Measurements from ENCODE around the gene IL34. TPM values are rescaled to one million over a fixed set of nuclear protein-coding genes. Genes with fewer than 3 reads are reported as not detected.

Gene IL34
- total RNA-seq, 1 donor from 2014 or later: not detected

DNA sequence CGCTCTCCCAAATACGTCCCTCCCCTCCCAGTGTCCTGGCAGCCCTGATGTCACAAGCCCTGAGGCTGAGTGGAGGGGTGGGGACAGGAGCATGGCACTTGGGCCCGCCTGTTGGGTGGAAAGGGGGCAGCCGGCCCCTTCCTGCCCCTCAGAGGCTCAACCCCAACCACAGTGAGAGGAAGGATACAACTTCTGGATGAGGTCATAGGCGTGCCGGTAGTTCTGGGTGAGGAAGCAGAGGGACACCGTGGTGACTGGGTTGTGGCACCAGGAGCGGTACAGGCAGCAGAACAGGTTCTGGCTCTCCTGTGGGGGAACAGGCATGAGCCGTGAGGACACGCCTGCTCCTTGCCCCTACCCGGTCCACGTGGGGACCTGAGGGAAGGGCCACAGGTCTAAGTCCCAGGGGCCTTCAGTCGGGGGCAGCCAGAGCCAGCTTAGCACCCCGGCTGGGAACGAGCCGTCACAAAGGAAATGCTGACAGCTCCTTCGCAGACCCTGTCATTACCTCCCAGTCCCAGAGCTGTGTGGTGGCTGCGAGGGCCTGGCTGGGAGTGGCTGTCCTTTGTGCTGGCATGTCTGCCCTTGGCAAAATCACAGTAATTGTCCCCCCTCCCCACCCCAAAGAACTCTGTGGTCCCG lies 50.7 kb downstream of the IL34 start:
- DNase-seq (ENCODE audit: low spot score): no peak
- no peak overlapping the region for H3K4me3 Mint-ChIP-seq
- H3K9me3 Mint-ChIP-seq: no peaks in the 10 kb centered on the region
- no peaks in the 10 kb centered on the region for H3K9me3 ChIP-seq (ENCODE audit: low read depth)
- H3K27ac ChIP-seq: no peak overlapping the region
- no peak overlapping the region for H3K27ac Mint-ChIP-seq
- H2AFZ ChIP-seq (replicated peaks): no peak overlapping the region
- H3K4me1 Mint-ChIP-seq: peaks cover 39% of the 10 kb centered on the region
- peaks cover 11% of the 10 kb centered on the region for H3F3A ChIP-seq (ENCODE audit: low read depth)
- H3K36me3 Mint-ChIP-seq: peaks cover 3% of the 10 kb centered on the region
- H3K4me2 ChIP-seq: no peak overlapping the region
- no peak for TF ChIP-seq EZH2phosphoT487 (IDR thresholded peaks at IDR 0.05)
- no peak for TF ChIP-seq EZH2 (IDR thresholded peaks at IDR 0.05)
- TF ChIP-seq, protein P1, sequence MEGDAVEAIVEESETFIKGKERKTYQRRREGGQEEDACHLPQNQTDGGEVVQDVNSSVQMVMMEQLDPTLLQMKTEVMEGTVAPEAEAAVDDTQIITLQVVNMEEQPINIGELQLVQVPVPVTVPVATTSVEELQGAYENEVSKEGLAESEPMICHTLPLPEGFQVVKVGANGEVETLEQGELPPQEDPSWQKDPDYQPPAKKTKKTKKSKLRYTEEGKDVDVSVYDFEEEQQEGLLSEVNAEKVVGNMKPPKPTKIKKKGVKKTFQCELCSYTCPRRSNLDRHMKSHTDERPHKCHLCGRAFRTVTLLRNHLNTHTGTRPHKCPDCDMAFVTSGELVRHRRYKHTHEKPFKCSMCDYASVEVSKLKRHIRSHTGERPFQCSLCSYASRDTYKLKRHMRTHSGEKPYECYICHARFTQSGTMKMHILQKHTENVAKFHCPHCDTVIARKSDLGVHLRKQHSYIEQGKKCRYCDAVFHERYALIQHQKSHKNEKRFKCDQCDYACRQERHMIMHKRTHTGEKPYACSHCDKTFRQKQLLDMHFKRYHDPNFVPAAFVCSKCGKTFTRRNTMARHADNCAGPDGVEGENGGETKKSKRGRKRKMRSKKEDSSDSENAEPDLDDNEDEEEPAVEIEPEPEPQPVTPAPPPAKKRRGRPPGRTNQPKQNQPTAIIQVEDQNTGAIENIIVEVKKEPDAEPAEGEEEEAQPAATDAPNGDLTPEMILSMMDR (IDR thresholded peaks at IDR 0.05): no peak
- H3K79me2 ChIP-seq (ENCODE audit: low read depth): no peaks in the 10 kb centered on the region
- no peak overlapping the region for H3K4me3 ChIP-seq
- H4K20me1 ChIP-seq (ENCODE audit: low read depth): peaks cover 3% of the 10 kb centered on the region
- peaks cover 6% of the 10 kb centered on the region for H3K27me3 Mint-ChIP-seq (ENCODE audit: insufficient read depth, low read depth)
- H3K4me1 ChIP-seq: peaks cover 30% of the 10 kb centered on the region
- no peak overlapping the region for H3K9ac ChIP-seq
- H3K27me3 ChIP-seq: no peaks in the 10 kb centered on the region
- no peaks in the 10 kb centered on the region for H3K36me3 ChIP-seq

DNA sequence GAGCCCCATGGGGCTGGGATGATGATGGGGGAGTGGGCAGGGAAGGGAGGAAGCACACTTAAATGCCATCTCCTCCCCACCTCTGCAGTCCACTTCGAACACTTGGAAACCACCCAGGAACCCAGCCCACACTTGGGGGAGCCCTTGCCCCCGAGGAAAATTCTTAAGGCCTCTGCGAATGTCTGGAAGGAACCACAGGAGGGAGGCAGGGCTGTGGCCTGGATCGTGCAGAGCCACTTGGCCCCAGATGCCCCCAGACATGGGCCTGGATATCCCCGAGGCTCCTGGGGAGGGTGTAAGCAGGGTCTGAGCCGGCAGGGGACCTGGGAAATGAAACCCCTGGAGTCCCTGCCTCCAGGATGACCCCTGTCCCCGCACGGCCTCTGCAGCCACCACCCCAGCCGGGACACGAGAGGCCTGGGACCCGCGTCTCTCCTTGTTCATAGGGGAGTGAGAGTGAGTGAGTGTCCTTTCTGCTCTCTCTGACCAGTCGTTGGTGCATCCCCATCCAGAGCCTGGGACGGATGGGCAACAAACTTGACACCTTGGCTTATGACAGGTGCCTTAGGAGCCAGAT lies 51.3 kb downstream of the IL34 start:
- peaks cover 6% of the 10 kb centered on the region for H3K27me3 Mint-ChIP-seq (ENCODE audit: insufficient read depth, low read depth)

DNA sequence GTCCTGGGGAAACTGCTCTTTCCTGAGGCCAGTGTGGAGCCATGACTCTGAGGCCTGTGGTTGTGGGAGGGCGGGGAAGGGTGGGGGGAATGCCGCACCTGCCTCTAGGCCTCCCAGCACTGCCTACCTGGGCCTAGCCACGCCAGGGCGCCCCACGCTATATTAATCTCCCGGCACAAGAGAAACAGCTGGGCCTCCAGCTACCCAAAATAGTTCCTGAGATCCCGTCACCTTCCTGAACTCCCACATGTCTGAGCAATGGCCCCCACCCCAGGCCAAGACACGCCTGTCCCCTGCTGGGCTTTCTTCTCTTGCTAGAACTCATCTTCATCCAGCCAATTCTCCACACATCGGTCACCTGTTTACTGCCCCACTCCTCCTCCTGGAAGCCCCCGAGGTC lies 52.5 kb downstream of the IL34 start:
- H3K4me1 ChIP-seq: peaks cover 22% of the 10 kb centered on the region
- H3K27ac Mint-ChIP-seq: no peak overlapping the region

More for the DNA sequence above, 51.3 kb downstream of the IL34 start:
- H3F3A ChIP-seq (ENCODE audit: low read depth): peaks cover 11% of the 10 kb centered on the region
- Mint-ChIP-seq H3K9me3 (no peaks in the 10 kb centered on the region), H3K27ac (no peak overlapping the region), H3K4me1 (peaks cover 40% of the 10 kb centered on the region), H3K36me3 (peaks cover 3% of the 10 kb centered on the region), H3K4me3 (no peak overlapping the region)
- H3K9ac ChIP-seq: no peak overlapping the region
- H3K27me3 ChIP-seq: no peaks in the 10 kb centered on the region
- no peak overlapping the region for H3K4me3 ChIP-seq
- peaks cover 30% of the 10 kb centered on the region for H3K4me1 ChIP-seq
- TF ChIP-seq EZH2phosphoT487 (IDR thresholded peaks at IDR 0.05): no peak
- TF ChIP-seq, protein P1 (IDR thresholded peaks at IDR 0.05): no peak
- TF ChIP-seq EZH2 (IDR thresholded peaks at IDR 0.05): no peak
- no peaks in the 10 kb centered on the region for H3K36me3 ChIP-seq
- no peak overlapping the region for H2AFZ ChIP-seq (replicated peaks)
- H3K9me3 ChIP-seq (ENCODE audit: low read depth): no peaks in the 10 kb centered on the region
- no peak for DNase-seq (ENCODE audit: low spot score)
- H3K79me2 ChIP-seq (ENCODE audit: low read depth): no peaks in the 10 kb centered on the region
- peaks cover 7% of the 10 kb centered on the region for H4K20me1 ChIP-seq (ENCODE audit: low read depth)
- no peak overlapping the region for H3K4me2 ChIP-seq
- no peak overlapping the region for H3K27ac ChIP-seq

More for the DNA sequence above, 52.5 kb downstream of the IL34 start:
- TF ChIP-seq, protein P1 (IDR thresholded peaks at IDR 0.05): no peak
- TF ChIP-seq EZH2phosphoT487 (IDR thresholded peaks at IDR 0.05): no peak
- TF ChIP-seq EZH2 (IDR thresholded peaks at IDR 0.05): no peak
- Histone ChIP-seq H2AFZ (replicated peaks) (no peak overlapping the region), H3F3A (ENCODE audit: low read depth) (peaks cover 8% of the 10 kb centered on the region), H3K4me2 (no peak overlapping the region), H4K20me1 (ENCODE audit: low read depth) (peaks cover 18% of the 10 kb centered on the region), H3K9me3 (ENCODE audit: low read depth) (no peaks in the 10 kb centered on the region), H3K27me3 (no peaks in the 10 kb centered on the region), H3K9ac (no peak overlapping the region), H3K79me2 (ENCODE audit: low read depth) (no peaks in the 10 kb centered on the region), H3K36me3 (no peaks in the 10 kb centered on the region), H3K27ac (no peak overlapping the region), H3K4me3 (no peak overlapping the region)
- peaks cover 4% of the 10 kb centered on the region for H3K27me3 Mint-ChIP-seq (ENCODE audit: insufficient read depth, low read depth)
- H3K4me1 Mint-ChIP-seq: peaks cover 45% of the 10 kb centered on the region
- no peaks in the 10 kb centered on the region for H3K9me3 Mint-ChIP-seq
- H3K36me3 Mint-ChIP-seq: peaks cover 3% of the 10 kb centered on the region
- no peak overlapping the region for H3K4me3 Mint-ChIP-seq
- DNase-seq (ENCODE audit: low spot score): no peak

Measured in neural progenitor cell (in vitro differentiated cells).